Measurements from ENCODE around the gene TOMM22.

TOMM22 gene

DNA sequence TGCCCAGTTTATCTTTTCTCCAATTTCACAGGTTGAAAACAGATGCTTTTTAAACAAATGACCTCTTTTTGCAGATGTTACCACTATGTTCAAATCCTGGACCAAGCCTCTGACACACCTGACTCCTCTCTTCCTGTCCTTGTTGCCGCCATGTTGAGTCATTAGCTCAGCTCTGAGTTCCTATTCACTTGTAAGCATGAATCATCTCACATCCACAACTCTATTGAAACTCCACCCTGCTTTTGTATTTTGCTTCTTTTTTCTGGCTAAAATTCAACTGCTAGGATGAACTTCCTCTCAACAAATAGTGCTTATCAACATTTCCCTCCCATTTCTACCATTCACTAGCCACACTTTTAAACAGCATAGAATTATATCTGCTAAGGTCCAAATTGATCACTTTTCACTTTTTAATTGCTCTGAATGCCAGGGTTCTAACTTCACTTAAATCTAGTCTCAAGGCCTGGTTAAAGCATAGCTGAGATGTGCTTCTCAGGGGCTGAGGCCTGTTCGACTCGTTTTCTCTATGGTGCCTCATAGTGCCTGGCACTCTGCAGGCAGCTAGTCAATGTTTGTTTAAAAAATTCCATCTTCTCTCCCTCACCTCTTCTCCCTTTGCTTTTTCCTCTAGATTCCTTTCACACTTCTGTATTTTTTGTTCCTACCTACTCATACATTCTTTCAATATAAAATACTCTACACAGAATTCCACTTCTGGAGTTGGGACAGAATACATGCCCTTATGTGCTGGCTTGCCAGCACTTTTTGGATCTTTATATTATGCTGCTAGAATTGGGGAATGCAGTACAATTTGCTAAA is 15.1 kb downstream of the TOMM22 start:
- peak in 1 of 2 experiments; percentile 53 for DNase-seq

DNA sequence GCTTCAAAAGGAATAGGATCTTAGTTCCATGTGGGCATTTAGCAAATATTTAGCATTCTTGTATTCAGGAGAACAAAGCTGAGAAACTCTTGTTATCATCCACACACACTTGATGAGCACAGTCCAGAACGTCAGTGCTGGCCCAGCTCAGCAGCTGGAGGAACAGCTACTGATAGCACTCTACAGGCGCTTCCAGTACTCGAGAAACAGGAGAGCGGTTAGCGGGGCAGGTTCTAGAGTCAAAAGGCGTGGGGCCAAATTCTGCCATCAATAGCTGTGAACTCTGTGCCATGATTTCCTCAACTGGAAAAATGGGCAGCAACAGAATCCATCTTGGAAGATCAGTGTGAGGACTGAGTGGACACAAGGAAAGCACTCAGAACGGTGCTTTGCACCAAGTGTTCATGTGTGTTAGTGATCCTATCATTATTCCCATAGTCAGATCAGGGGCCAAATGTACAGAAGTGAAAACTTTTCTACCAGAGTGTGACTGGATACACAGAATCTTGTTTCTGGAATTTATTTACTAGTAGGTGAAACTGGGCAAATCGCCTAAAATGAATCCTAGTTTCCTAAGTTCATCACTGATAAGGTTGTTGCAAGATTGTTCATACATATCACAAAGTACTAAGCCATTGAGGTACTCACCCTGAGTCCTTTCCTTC is 15.8 kb downstream of the TOMM22 start:
- no peak for DNase-seq

DNA sequence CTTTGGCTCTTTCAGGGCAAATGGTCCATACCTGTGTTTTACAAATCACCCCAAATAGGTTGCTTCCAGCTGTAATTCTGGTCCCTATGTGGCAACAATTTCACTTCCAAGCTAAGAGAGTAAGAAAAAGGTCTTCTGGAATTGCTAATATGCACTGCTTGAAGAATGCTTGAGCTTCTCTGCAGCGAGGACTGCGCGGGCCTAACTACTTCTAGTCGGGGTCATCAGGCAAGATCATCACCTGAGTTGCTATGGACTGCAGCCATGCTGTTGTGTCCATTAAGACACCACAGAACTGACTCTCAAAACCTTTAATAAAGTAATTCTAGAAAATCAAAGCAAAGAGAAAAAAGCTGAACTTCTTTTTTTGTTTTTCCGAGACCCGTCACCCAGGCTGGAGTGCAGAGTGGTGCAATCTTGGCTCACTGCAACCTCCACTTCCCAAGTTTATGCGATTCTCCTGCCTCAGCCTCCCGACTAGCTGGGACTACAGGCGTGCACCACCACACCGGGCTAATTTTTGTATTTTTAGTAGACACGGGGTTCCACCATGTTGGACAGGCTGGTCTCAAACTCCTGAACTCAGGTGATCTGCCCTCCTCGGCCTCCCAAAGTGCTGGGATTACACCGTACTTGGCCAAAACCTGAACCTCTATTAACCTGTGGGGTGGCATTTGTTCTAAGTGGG is 16.8 kb downstream of the TOMM22 start:
- no peak for DNase-seq

DNA sequence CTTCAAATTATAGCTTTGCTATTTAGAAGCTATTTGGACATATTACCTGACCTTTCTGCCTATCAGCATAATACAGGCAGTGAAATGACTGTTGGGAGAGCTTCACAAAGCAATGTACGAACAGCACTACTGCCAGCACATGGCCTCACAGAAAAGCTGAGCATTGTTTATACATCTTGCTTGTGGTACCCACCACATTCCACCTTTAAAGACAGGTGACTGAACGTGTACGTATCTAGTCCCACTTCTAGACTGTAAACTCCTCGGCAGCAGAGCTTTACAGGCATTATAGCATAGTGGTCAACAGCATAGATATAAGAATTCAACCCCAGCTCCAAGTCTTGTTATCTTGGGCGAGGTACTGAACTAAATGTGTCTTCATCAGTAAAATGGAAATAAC is 17.4 kb downstream of the TOMM22 start:
- DNase-seq, result no peak

DNA sequence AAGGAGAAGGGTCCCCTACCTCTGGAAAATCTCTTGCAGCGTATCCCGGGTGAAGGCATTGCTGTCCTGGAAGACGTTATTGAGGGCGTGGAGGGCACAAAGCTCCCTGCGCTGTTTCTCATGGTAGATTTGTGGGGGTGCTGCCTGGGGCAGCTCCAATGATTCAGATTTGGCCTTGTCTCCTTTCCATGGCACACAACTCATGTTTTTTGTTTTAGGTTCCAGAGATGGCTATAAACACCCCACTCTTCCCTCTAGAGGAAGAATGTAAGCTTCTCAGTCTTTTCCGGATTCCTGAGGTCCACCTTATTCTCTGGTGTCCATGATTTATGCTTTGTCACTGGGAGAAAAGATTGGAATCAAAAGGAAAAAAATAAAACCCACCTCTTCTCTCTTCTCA is 18.0 kb downstream of the TOMM22 start:
- DNase-seq, result no peak

DNA sequence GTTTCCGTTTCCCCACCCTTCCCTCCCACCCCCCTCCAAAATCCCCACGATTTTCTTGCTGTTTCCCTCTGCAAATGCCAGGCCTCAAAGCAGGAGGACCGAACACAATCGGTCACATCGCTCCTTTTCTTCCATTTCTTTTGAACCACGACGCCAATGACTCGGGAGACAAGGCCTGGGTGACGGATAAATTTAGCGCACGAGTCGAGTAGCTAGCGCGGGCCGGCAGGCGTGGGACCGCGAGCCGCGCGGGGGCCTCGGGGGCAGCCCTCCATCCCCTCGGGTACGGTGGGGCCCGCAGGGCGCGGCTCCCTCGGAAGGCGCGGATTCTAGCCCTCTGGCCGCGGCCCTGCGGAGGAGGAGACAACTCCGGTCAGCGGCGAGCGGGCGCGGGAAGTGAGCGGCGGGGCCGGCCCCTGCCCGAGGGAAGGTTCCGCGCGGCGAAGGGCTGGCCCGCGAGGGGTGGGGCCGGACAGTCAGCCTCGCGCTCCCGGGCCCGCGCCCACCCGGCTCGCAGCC is 18.6 kb downstream of the TOMM22 start:
- DNase-seq, result peak in 1 of 2 experiments; percentile 72

DNA sequence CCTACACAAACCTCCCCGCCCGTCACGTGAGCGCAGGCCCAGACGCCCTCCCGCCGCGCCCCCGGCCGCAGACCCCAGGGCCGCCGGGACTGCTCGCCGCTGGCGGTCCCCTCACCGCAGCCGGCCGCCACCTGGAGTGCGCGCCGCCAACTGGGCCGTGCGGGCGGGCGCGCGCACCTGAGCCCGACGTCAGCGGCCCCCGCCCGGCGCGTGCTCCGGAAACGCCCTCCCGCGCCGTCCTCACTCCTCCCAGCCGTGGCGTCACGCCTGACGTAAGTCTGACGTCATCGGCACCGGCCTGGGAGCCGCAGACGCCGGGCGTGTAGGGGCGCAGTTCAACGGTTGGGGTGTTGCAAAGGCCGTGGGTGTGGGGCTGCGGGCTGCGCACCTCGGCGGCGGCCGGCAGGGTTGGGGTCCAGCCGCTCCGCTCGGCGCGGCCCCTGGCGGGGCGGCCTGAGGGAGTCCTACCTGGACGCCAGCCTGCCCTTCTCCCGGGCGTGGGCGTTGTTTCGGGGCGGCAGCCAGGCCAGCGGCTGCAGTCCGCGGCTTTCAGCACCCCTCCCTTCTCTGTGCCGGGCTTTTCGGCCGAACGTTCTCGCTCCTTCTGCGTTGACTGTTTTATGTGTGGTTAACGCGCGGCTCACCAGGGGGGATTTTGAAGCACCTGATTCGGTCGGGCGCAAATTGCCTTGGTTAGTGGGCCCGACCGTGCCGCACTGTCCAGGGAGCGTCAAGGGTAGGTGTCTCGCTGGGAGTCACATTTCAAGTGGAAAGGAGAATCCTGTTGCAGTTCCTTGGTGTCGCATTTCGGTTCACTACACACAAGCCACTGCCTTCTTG is 19.3 kb downstream of the TOMM22 start, which contains the start of gene JOSD1:
TSS of gene JOSD1 (minus strand) at position 155 of the 840 bp plus-strand sequence. CDS start 956 bp downstream, outside the sequence.
- peak; percentile 98 to 99 for DNase-seq

DNA sequence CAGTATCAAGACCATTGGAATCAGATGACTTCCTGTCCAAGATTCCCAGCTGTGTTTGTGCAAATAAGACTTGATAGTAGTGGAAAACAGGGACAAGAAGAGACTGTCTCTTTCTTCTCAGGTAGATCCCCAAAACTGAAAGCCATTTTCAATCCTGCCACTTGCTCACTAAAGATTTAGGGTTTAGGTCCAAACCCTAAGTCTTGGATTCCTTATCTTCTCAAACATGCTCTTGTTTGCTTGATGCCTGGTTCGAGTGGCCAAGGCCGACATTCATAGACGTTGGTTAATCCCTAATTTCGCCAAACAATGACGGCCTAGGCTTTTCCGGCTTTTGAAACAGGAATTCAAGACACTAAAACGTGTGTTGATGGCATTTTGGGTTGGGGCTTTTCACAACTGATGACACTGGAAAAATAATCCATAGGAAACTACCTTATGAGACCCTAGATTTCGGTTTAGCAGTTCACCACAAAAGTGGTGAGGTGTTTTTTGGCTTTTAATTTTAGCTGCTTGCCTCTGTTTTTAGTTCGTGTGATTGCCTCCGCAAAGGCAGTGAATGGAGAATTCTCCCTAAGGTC is 23.0 kb downstream of the TOMM22 start:
- DNase-seq, result no peak

DNA sequence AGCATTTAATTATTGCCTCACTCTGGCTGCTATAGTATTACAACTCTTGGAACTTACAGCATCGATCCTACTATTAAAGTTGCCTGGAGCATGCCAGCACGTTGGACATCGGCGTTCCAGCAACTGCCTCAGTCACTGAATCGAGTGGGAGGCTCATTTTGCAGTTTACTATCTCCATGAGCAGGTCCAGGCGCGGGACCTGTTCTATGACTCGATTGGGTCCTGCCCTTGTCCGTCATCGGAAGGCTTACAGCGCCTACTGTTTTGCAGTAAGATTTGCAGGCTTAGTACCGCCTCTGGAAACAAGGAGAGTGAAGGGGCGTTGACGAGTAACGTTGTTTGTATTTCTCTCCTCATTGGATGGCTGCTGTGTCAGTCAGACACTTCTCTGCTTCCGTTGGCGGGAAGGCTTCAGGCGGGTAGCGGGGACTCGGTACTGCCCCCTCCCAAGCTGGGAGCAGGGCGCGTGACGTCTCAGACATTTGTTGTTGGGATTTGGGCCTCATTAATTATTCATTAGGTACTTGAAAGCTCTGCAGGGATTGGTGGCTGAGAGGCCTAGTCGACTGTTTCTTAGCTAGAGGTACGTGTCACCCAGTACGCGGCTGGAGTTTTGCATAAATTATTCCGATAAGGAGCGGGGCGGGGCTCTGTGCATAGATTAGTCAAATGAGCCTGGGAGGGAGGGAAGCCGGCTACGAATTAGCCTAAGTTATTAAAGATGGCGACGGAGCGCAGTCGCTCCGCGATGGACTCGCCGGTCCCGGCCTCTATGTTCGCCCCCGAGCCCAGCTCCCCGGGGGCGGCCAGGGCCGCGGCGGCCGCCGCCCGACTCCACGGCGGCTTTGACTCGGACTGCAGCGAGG is 23.7 kb downstream of the TOMM22 start, which contains the start of gene GTPBP1:
TSS of gene GTPBP1 (plus strand) at position 710 of the 866 bp plus-strand sequence. CDS start at position 722, 12 bp downstream.
- peak; percentile 94 to 96 for DNase-seq

DNA sequence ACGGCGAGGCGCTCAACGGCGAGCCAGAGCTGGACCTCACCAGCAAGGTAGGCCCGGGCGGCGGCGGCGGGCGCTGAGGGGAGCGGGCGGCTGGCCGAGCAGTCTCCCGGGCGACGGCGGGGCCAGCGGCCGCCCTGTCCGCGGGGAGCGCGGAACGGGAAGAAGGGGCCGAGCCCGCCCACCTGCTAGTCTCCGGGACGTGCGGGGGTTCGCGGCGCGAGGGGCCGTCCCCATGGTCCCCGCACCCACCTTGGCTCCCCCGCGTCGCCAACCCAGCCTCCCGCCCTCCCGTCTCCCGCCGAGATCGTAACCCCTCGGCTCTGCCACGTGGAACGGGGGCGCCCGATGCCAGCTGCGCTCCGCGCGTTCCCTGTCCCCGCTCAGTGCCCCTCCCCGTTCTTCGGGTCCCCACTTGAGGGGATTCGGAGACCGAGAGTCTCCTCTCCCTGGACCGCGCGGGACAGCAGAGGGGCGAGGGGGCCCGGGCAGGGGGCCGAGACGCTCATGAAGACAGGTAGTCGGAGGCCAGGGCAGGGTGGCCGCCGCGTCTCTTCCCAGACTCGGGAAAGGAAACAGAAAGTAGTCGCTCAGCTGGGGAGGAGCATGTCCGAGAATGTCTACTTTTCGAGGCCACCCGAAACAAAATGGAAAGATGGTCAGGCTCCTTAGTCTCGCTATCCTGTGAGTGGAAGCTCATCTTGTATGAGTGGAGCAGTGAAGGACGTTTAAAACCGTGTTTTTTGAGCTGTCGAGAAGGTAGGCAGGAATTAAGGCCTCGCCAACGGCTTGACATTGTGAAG is 24.5 kb downstream of the TOMM22 start:
- peak; percentile 52 to 62 for DNase-seq

DNA sequence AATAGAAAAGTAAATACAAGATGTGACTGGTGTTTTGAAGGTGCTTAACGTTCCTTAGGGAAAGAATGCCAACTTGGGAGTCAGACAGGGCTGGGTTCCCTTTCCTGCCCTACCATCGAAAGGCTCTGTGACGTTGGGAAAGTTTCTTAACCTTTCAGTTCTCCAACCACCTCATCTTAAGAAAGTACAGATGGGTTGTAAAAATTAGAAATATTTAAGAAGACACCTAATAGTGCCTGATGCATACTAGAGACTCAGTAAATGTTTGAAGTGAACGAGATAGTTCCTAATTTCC is 25.1 kb downstream of the TOMM22 start:
- no peak for DNase-seq

DNA sequence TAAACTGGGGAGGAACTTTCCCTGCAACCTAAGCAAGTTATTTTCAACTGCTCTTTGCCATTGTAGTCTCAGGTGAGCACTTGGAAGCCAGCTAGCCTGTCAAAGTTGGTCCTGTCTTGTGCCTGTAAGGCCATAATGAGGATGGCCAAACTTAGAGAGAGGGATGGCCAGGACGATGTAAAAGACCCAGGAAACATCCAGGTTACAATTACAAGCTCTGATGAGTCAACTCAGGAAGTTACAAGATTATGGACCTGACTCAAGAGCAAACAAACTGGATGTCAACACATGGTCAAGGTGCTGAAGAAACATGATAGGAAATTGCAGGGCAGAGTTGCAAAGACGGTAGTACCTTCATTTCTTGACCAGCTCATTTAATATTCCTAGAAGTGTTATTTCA is 25.6 kb downstream of the TOMM22 start:
- DNase-seq, result no peak

DNA sequence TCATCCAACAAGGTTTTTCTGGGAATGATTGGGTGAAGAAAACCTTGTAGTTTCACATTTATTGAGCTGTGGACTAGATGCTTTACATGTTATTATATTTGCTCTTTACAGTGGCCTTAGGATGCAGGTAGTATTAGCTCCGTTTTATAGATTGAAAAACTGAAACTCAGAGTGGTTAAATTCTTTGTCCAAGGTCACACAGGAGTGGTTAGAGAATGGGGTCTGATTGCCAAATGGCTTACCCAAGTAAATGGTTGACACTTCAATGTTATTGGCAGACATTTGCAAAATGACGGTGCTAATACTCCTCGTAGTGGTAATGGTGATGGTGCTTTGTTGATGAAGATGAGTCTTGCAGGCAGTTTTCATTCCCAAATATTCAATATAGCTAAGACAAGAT is 26.2 kb downstream of the TOMM22 start:
- DNase-seq, result no peak

DNA sequence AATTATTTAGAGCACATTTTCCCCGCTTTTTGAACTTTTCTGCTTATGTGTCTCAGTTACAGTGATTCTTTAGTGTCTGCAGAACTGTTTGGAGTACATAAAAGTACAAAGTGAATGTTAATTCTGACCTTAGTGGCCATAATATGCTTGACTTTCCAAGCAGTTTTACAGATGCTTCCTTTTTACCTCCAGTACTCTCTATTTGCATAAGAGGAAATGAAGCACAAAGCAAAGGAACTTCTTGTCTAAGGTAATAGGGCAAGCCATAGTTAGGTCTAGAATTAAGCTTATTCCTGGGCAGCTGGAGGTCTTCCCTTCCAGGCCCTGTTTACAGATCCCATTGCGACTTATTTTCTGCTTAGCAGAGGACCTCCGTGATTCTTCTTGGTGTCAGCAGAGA is 27.5 kb downstream of the TOMM22 start:
- DNase-seq, result no peak

DNA sequence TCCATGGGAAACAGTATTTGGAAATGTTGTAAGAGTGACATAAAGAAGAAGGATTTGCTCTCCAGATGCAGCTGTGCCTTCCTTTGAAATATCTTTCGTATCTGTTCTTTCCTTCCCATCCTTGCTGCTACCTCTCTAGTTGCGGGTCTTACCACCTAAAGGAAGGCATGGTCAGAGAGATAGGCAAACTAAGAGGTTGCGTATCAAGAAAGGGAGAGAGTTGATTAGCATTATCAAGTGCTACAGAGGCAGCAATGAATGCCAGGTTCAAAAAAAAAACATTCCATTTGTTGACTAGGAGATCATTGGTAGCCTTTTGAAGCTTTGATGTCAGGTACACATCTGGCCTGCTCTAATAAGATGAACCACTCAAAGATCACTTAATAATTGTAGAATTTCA is 28.6 kb downstream of the TOMM22 start:
- no peak for DNase-seq

DNA sequence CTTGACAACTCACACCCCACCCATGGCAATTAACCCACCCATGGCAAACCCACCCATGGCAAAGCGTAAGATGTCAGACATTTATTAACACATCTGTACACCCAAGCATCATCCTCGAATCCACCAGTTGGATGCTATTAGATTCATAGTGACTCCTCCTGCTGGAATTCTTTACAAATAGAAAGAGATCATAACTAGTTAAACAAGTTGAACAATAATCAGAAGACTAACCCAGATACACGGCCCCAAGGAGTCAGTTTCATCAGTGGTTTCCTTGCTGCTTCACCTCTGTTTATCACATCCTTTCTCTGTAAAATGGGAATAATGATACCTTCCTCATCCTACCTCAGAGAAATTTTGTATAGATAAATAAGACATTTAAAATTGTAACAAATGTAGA is 29.1 kb downstream of the TOMM22 start:
- no peak for DNase-seq

DNA sequence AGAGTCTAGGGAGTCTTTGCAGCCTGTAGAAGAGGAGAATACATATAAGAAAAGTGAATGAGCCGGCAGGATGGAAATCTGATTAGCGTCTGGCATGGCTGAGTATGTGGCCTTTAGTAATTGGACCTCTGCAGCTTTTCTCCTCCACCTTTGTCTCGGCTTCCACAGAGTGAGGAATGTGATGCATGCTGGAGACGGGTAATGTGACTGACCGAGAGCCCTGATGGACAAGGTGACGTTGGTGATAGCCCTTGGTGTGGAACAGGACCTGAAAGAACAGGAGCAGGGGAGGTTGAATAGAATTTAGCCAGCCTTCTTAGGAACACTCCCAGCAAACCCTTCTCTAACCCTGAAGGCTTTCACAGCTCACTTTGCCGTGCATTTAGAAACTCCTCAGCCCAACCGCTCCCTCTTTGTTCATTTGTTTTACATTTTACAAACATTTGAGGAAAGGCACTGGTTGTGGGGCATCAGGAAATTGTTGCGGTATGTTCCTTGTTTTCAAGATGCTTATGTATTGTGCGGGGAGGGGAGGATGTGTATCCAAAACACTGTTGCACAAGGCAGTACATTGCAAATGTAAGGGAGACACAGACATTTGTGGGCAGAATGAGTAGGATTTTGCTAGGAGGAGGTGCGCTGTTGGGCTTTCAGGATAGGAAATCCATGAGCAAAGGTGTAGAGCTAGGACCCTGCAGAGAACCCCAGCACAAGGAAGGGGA is 30.9 kb downstream of the TOMM22 start:
- DNase-seq, result no peak

DNA sequence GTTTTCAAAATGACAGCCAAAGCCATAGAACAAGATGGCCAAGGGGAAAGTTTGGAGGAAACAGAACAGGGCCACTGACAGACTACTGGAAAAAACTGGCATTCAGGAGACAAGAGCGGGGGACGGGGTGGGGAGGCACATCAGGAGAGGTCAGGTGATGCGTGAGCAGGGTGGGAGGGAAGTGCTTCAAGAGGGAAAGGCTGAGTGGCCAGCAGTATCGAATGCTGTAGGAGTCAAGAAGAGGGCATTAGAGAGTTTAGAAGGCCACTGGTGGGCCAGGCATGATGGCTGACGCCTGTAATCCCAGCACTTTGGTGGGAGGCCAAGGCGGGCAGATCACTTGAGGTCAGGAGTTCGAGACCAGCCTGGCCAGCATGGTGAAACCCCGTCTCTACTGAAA is 32.2 kb downstream of the TOMM22 start:
- no peak for DNase-seq

DNA sequence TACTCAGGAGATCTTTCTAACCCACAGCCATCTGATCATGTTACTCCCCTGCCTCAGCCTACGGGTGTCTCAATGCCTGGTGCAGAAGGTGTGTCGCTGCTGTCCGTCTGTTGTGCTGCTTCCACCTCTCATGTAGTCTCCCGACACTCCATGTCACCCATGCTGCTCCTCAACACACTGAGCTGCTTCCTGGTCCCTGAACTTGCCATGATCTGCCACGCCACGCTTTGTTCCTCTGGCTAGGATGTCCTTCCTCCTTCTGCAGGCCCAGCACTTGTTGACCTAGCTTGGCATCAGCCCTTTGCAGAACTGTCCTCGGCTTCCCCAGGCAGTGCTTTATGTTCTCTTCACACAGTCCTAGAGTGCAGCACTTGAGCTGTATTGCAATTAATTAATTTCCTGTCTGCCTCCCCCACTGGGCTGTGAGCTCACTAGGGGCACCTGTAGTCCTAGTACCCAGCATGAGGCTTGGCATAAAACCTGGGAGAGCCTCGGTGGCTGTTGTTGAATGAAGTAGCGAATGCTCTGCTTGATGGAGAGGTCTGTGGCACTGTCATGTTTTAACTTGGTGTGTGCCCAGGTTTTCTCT is 33.5 kb downstream of the TOMM22 start:
- no peak for DNase-seq
